Calu3 (cell line): ENCODE data around the gene LRRC49. TPM values are rescaled to one million over a fixed set of nuclear protein-coding genes. Genes with fewer than 3 reads are reported as not detected.

Experiments used
- BruUV-seq: library from RNA; stranded (reverse); fragments of 400-500 nt; replicated peaks from 2 replicates; lab custom pipeline; 2021; lab: Mats Ljungman, UMichigan
- CTCF ChIA-PET: fragments of 300-600 bp; sonication (Branson Sonifier 250); formaldehyde crosslinking; loops from one replicate; lab custom pipeline; 2022; ENCODE audit warnings: antibody characterized with exemption; lab: Charles Lee
- DNase-seq: peaks from one replicate; pipeline ENCODE4 v3.0.0; 2022
- H3K27ac Mint-ChIP-seq: one replicate; pipeline ENCODE4 v1.8.0; 2022; ENCODE audit warnings: mixed read lengths; ENCODE audit not compliant: unreplicated experiment
- H3K27me3 Mint-ChIP-seq: one replicate; pipeline ENCODE4 v1.8.0; 2022; ENCODE audit warnings: mixed read lengths; ENCODE audit not compliant: unreplicated experiment
- H3K36me3 Mint-ChIP-seq: one replicate; pipeline ENCODE4 v1.8.0; 2022; ENCODE audit warnings: mild to moderate bottlenecking, moderate library complexity, mixed read lengths; ENCODE audit not compliant: insufficient read depth, unreplicated experiment
- H3K4me1 Mint-ChIP-seq: one replicate; pipeline ENCODE4 v1.8.0; 2022; ENCODE audit warnings: mild to moderate bottlenecking, low read depth, mixed read lengths; ENCODE audit not compliant: unreplicated experiment
- H3K4me3 Mint-ChIP-seq: one replicate; pipeline ENCODE4 v1.8.0; 2022; ENCODE audit warnings: mild to moderate bottlenecking, low read depth, moderate library complexity, mixed read lengths; ENCODE audit not compliant: unreplicated experiment
- H3K9me3 Mint-ChIP-seq: one replicate; pipeline ENCODE4 v1.8.0; 2022; ENCODE audit warnings: low read depth, mixed read lengths; ENCODE audit not compliant: unreplicated experiment
- intact Hi-C: fragments of 100-400 bp; cut with micrococcal nuclease; formaldehyde crosslinking; loops from one replicate; pipeline ENCODE4 v1.10.0; 2022; ENCODE audit not compliant: unreplicated experiment
- total RNA-seq: library from RNA; stranded (reverse); gene quantifications from 2 replicates; pipeline ENCODE4 v1.2.3, GENCODE V29; 2022
- TF ChIP-seq, protein P1 (sequence below): fragments of 200-600 bp; IDR thresholded peaks from one replicate; pipeline ENCODE4 v1.8.0; 2022; ENCODE audit warnings: antibody characterized with exemption; ENCODE audit not compliant: unreplicated experiment

LRRC49 gene
- total RNA-seq, 1 experiment from 2014 or later, result 6.3 TPM

DNA sequence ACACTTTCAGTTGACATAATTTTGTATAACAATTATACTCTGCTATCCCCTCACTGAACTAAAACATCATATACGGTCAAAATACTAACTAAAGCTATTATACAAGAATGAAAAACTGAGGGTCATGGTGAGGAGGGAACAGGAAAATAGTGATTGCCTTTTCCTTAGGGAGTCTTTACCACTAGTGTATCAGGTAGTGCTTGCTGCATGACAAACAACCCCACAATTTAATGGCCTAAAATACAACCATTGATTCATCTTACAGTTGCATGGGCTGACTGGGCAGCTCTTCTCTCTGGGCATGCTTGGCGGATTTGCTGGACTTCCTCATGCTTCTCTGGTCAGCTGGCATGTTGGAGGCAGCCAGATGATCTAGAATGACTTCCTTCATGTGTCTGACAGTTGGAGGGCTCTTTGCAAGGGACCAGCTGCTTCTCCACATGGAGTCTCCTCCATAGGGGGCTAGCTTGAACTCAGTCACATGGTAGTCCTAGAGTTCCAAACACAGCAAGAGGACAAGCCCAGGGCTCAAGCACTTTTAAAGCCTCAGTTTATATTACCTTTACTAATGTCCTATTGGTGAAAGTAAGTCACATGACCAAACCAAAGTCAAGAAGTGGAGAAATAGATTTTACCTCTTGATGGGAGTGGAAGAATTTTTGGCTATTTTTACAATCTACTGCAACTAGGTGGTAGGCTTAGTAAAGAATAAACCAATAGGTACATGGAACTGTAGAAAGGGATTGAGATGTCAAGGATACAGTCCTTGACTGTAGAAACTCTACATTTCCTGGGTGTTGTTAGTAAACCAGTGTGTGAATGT, 19.2 kb upstream of the LRRC49 start:
- no peak for DNase-seq
- Mint-ChIP-seq H3K4me3 (no peak overlapping the region), H3K27me3 (no peaks in the 10 kb centered on the region), H3K9me3 (no peaks in the 10 kb centered on the region), H3K36me3 (no peaks in the 10 kb centered on the region), H3K4me1 (peaks cover 26% of the 10 kb centered on the region), H3K27ac (no peak overlapping the region)
- CTCF ChIA-PET, result interaction anchor here (0.5 to 2.8 kb wide), 5 partner anchors 43 to 266 kb away, joined by 3 to 68 read pairs (median 5); no protein-coding TSS in a partner anchor
- TF ChIP-seq, protein P1, sequence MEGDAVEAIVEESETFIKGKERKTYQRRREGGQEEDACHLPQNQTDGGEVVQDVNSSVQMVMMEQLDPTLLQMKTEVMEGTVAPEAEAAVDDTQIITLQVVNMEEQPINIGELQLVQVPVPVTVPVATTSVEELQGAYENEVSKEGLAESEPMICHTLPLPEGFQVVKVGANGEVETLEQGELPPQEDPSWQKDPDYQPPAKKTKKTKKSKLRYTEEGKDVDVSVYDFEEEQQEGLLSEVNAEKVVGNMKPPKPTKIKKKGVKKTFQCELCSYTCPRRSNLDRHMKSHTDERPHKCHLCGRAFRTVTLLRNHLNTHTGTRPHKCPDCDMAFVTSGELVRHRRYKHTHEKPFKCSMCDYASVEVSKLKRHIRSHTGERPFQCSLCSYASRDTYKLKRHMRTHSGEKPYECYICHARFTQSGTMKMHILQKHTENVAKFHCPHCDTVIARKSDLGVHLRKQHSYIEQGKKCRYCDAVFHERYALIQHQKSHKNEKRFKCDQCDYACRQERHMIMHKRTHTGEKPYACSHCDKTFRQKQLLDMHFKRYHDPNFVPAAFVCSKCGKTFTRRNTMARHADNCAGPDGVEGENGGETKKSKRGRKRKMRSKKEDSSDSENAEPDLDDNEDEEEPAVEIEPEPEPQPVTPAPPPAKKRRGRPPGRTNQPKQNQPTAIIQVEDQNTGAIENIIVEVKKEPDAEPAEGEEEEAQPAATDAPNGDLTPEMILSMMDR, result no peak
- BruUV-seq, result no TSS peak
- intact Hi-C loops, result loop anchor here (2.0 to 10.0 kb wide), 2 partner anchors 109 to 195 kb away; partner anchors contain the start of gene UACA

DNA sequence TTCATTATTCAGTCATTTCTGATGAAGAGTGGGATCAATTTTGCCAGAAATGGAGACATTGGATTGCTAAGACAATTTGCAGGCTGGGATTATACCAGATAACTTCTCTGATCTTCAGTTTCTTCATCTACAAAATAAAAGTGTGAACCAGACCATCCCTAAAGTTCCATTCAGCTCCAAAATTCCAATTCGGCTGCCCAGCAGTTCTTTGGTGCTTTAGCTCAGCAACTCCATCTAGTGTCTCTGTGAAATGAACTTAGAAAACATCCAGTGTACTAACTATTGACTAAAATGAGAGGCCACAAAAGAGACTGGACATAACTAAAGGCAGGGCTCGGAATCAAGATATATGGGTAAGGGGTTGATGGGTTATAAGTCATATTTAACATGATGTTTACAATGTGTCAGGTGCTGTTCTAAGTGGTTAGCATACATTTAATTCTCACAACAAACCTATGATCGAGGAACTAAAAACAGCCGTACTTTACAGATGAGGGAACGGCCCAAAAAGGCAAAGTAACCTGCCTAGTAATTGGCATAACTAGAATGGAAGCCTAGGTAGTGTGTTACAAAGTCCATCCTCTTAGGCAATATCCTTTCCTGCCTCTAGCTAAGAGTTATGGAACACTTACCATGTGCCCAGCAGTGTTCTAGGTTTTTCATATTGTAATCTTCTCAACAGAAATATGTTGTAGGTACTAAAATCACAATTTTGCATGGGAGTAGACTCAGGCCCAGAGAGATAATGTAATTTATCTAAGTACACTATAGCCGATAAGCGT, 17.4 kb upstream of the LRRC49 start:
- intact Hi-C loops, result loop anchor here (1.0 to 10.0 kb wide), 3 partner anchors 50 to 196 kb away; partner anchors contain the start of gene UACA
- DNase-seq, result no peak
- no peaks in the 10 kb centered on the region for H3K9me3 Mint-ChIP-seq
- H3K27me3 Mint-ChIP-seq, result no peaks in the 10 kb centered on the region
- no peak overlapping the region for H3K27ac Mint-ChIP-seq
- H3K4me1 Mint-ChIP-seq, result peaks cover 17% of the 10 kb centered on the region
- TF ChIP-seq, protein P1, result no peak
- CTCF ChIA-PET, result interaction anchor here (0.9 to 2.8 kb wide), 14 partner anchors 11 to 195 kb away, joined by 3 to 68 read pairs (median 5); no protein-coding TSS in a partner anchor
- H3K36me3 Mint-ChIP-seq, result no peaks in the 10 kb centered on the region
- BruUV-seq, result no TSS peak
- H3K4me3 Mint-ChIP-seq, result no peak overlapping the region

DNA sequence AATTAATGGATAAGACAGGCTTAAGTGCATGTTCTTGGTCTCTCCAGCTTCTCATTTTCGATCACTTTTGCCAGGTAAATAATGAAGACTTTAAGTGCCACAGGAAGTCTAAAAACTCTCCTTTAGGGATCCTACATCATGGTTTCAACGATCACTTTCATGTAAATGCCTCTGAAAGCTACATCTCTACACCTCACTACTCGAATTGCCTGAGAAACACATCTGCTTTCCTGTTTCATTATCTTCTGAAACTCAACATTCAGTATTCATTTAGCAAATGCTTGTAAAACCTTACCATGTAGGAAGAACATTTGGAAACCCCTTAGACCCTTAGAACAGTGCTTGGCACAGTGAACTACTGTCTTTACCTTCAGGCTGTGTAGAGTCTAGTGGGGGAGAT, 16.6 kb upstream of the LRRC49 start:
- CTCF ChIA-PET, result interaction anchor here (2.8 kb wide), 1 partner anchor 51 kb away, joined by 68 read pairs; no protein-coding TSS in a partner anchor
- H3K36me3 Mint-ChIP-seq, result no peaks in the 10 kb centered on the region
- peaks cover 16% of the 10 kb centered on the region for H3K4me1 Mint-ChIP-seq
- intact Hi-C loops, result loop anchor here (10.0 kb wide), 1 partner anchor 111 kb away; the partner anchor contains the start of gene UACA
- H3K27me3 Mint-ChIP-seq, result no peaks in the 10 kb centered on the region
- no peak overlapping the region for H3K4me3 Mint-ChIP-seq
- no TSS peak for BruUV-seq
- no peak overlapping the region for H3K27ac Mint-ChIP-seq
- DNase-seq, result no peak
- no peaks in the 10 kb centered on the region for H3K9me3 Mint-ChIP-seq
- TF ChIP-seq, protein P1, result no peak

DNA sequence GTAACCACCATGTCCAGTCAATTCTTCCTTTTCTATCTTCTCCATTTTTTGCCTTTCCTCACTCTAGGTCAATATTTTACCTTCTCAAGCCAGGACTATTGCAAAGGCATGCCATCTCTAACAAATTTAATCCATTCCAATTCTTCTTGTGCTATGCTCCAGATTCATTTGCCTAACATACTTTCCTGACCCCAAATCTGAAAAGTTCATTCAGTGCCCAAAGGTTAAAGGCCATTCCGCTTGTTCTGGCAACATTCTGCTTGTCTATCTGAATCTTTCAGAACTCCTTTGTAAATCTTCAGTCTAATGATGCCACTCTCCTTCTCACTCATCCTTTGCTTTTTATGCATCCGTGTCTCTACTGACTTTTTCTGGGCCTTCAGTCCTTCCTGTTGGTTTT, 15.9 kb upstream of the LRRC49 start:
- no peak overlapping the region for H3K4me3 Mint-ChIP-seq
- peaks cover 16% of the 10 kb centered on the region for H3K4me1 Mint-ChIP-seq
- no peak for DNase-seq
- TF ChIP-seq, protein P1, result no peak
- no peak overlapping the region for H3K27ac Mint-ChIP-seq
- CTCF ChIA-PET, result no interaction called here
- intact Hi-C loops, result loop anchor here (10.0 kb wide), 1 partner anchor 112 kb away; the partner anchor contains the start of gene UACA
- BruUV-seq, result no TSS peak
- H3K27me3 Mint-ChIP-seq, result no peaks in the 10 kb centered on the region
- H3K36me3 Mint-ChIP-seq, result no peaks in the 10 kb centered on the region
- H3K9me3 Mint-ChIP-seq, result no peaks in the 10 kb centered on the region
